ENCODE results near the gene EEF1E1.

DNA sequence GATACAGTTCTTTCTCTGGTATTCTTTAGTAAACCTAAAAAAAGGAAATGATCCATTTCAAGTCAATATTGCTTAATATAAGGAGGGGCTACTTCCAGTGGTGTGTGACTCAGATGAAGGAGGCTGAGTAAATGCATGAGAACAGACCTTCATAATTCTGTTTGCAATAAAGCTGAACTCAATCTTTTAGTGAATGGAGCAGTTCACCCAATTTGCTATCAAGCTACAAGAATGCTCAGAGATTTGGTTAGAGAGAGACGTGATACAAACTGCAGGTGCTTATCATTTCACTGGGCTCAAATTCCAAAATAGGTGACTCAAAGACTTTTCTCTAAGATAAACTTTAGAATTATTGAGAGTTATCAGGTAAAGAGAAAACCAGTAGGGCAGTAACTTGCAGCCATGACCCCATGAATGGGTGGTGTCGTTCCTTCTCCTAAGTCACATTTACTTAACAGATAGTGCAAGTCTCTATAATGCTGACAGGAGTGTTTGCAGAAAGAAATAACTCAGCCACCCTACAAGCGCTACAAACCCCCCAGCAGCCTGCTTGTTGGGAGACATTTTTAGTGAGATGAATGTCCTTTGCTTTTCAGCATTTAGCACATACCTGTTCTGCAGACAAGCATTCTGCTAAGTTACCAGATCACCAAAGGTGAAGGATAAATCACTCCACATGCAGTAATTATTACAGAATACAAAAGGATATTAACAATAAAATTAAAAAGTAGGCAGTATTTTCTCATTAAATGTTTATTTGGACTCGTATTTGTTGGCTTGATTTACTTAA is 21.8 kb downstream of the EEF1E1 start:
- TF ChIP-seq POLR2A (IDR thresholded peaks at IDR 0.05): no peak
- TF ChIP-seq, protein P1, sequence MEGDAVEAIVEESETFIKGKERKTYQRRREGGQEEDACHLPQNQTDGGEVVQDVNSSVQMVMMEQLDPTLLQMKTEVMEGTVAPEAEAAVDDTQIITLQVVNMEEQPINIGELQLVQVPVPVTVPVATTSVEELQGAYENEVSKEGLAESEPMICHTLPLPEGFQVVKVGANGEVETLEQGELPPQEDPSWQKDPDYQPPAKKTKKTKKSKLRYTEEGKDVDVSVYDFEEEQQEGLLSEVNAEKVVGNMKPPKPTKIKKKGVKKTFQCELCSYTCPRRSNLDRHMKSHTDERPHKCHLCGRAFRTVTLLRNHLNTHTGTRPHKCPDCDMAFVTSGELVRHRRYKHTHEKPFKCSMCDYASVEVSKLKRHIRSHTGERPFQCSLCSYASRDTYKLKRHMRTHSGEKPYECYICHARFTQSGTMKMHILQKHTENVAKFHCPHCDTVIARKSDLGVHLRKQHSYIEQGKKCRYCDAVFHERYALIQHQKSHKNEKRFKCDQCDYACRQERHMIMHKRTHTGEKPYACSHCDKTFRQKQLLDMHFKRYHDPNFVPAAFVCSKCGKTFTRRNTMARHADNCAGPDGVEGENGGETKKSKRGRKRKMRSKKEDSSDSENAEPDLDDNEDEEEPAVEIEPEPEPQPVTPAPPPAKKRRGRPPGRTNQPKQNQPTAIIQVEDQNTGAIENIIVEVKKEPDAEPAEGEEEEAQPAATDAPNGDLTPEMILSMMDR (IDR thresholded peaks at IDR 0.05): no peak
